Kidney epithelial cell (primary cell): ENCODE measurements around the gene ARHGAP24. TPM values are rescaled to one million over a fixed set of nuclear protein-coding genes. Genes with fewer than 3 reads are reported as not detected.

Experiments
- DNase-seq: peaks from one replicate; pipeline ENCODE4 v3.0.0-alpha.2; 2010; ENCODE audit warnings: low read depth
- H3K27me3 ChIP-seq: 2 replicates; pipeline ENCODE4 v1.6.0; 2011; ENCODE audit warnings: low read length; ENCODE audit not compliant: control insufficient read depth, insufficient read depth
- H3K36me3 ChIP-seq: 2 replicates; pipeline ENCODE4 v1.5.1; 2011; ENCODE audit warnings: low read length; ENCODE audit not compliant: control insufficient read depth, insufficient read depth
- H3K4me3 ChIP-seq: 2 replicates; pipeline ENCODE4 v1.5.1; 2011; ENCODE audit warnings: low read depth, mild to moderate bottlenecking, control low read depth, low read length
- CTCF ChIP-seq: IDR thresholded peaks from 2 replicates; pipeline ENCODE4 v1.5.1; 2011; ENCODE audit warnings: mild to moderate bottlenecking, moderate library complexity, low read length, control low read depth, inconsistent platforms; ENCODE audit not compliant: insufficient read depth, poor library complexity, severe bottlenecking
- total RNA-seq: library from RNA; depleted of rRNA; stranded (reverse); fragments of >200 nt; gene quantifications from 2 replicates; pipeline ENCODE4 v1.2.3, GENCODE V29; 2015

The ARHGAP24 gene
- total RNA-seq, 1 donor from 2014 or later = 9.6 TPM

- no peaks in the 10 kb centered on the region for H3K36me3 ChIP-seq
- TF ChIP-seq CTCF = no peak
- no peaks in the 10 kb centered on the region for H3K27me3 ChIP-seq
- no peak overlapping the region for H3K4me3 ChIP-seq
- no peak for DNase-seq
Measured at GRCh38 chr4:85952528-85952927, 477.6 kb downstream of the ARHGAP24 start.

- TF ChIP-seq CTCF = no peak
- no peak for DNase-seq
- H3K27me3 ChIP-seq = no peaks in the 10 kb centered on the region
- H3K4me3 ChIP-seq = no peak overlapping the region
- no peaks in the 10 kb centered on the region for H3K36me3 ChIP-seq
Measured at GRCh38 chr4:85952972-85953650, 478.2 kb downstream of the ARHGAP24 start.

- H3K27me3 ChIP-seq = no peaks in the 10 kb centered on the region
- H3K4me3 ChIP-seq = no peak overlapping the region
- no peak for DNase-seq
- TF ChIP-seq CTCF = no peak
- no peaks in the 10 kb centered on the region for H3K36me3 ChIP-seq
Measured at GRCh38 chr4:85953651-85954018, 478.7 kb downstream of the ARHGAP24 start.

GRCh38 chr4:85955620-85956292 lies 480.8 kb downstream of the ARHGAP24 start:
- no peak for DNase-seq
- no peaks in the 10 kb centered on the region for H3K27me3 ChIP-seq
- H3K4me3 ChIP-seq = no peak overlapping the region
- H3K36me3 ChIP-seq = no peaks in the 10 kb centered on the region
- no peak for TF ChIP-seq CTCF

- no peaks in the 10 kb centered on the region for H3K36me3 ChIP-seq
Measured at GRCh38 chr4:85956293-85956945, 481.5 kb downstream of the ARHGAP24 start.

More at GRCh38 chr4:85956293-85956945, 481.5 kb downstream of the ARHGAP24 start:
- Histone ChIP-seq H3K27me3 (no peaks in the 10 kb centered on the region), H3K4me3 (no peak overlapping the region)
- TF ChIP-seq CTCF = no peak
- no peak for DNase-seq
